Breast epithelium (tissue), 4 donors: ENCODE measurements around the gene CEP68. TPM values are rescaled to one million over a fixed set of nuclear protein-coding genes. Genes with fewer than 3 reads are reported as not detected.

Source experiments
- DNase-seq, 2 donors: peaks; one replicate each; pipeline ENCODE4 v3.0.0-alpha.2; 2019; ENCODE audit warnings: low spot score in 2 of 2
- H3K27ac ChIP-seq, 2 donors: fragments of 200-600 bp; sonication (generic) in 1 of 2; one replicate each; pipeline ENCODE4 v1.5.1; 2016 to 2019; ENCODE audit warnings: mild to moderate bottlenecking in 1 of 2
- H3K27me3 ChIP-seq, 2 donors: fragments of 200-600 bp; sonication (generic) in 1 of 2; one replicate each; pipeline versions ENCODE4 v1.5.1 to v1.6.0; 2017 to 2019; ENCODE audit warnings: control low read depth in 1 of 2, mild to moderate bottlenecking in 1 of 2
- H3K36me3 ChIP-seq: fragments of 200-600 bp; one replicate; pipeline ENCODE4 v1.5.1; 2019
- H3K4me1 ChIP-seq, 2 donors: fragments of 200-600 bp; sonication (generic); one replicate each; pipeline ENCODE4 v1.5.1; 2016 to 2019; ENCODE audit warnings: control low read depth in 1 of 2
- H3K4me3 ChIP-seq, 3 donors: fragments of 200-600 bp; sonication (generic); 1 replicate in 2 of 3; 2 replicates in 1 of 3; pipeline ENCODE4 v1.5.1; 2016 to 2019; ENCODE audit warnings: mild to moderate bottlenecking in 3 of 3, moderate library complexity in 2 of 3
- H3K9me3 ChIP-seq, 2 donors: fragments of 200-600 bp; sonication (generic) in 1 of 2; one replicate each; pipeline ENCODE4 v1.5.1; 2016 to 2019; ENCODE audit warnings: control low read depth in 1 of 2
- CTCF ChIP-seq, 3 donors: fragments of 450-650 bp; IDR thresholded peaks; one replicate each; pipeline ENCODE4 v1.5.1; 2016 to 2017; ENCODE audit warnings: antibody characterized with exemption in 3 of 3, mild to moderate bottlenecking in 3 of 3, moderate library complexity in 3 of 3
- POLR2A ChIP-seq: fragments of 450-650 bp; IDR thresholded peaks from one replicate; pipeline ENCODE4 v1.6.1; 2016; ENCODE audit warnings: antibody characterized with exemption, mild to moderate bottlenecking, moderate library complexity
- POLR2AphosphoS5 ChIP-seq, 3 donors: sonication (generic); formaldehyde crosslinking; IDR thresholded peaks; one replicate each; pipeline ENCODE4 v1.6.1; 2017; ENCODE audit warnings: antibody characterized with exemption in 3 of 3
- intact Hi-C: fragments of 100-400 bp; cut with DNase I; formaldehyde crosslinking; loops from one replicate; pipeline ENCODE4 v1.15.1; 2023; ENCODE audit warnings: low total_unique reads
- total RNA-seq, 3 donors: library from RNA; depleted of rRNA; stranded (reverse); fragments of >200 nt; gene quantifications; one replicate each; pipeline ENCODE4 v1.1.0, GENCODE V29; 2016

The CEP68 gene
- total RNA-seq, 3 donors from 2014 or later: 23.3 to 32.2 (median 25.0) TPM

GRCh38 chr2:65085148-65085547 is 28.9 kb downstream of the CEP68 start:
- intact Hi-C loops: no loop called here
- H3K4me1 ChIP-seq: no peaks in the 10 kb centered on the region

GRCh38 chr2:65092791-65093190 is 36.6 kb downstream of the CEP68 start:
- no peak overlapping the region for H3K27ac ChIP-seq
- no peaks in the 10 kb centered on the region for H3K9me3 ChIP-seq
- TF ChIP-seq POLR2AphosphoS5 (IDR thresholded peaks at IDR 0.05) (no peak), CTCF (IDR thresholded peaks at IDR 0.05) (no peak), POLR2A (no peak)
- H3K36me3 ChIP-seq: no peaks in the 10 kb centered on the region
- H3K27me3 ChIP-seq: no peaks in the 10 kb centered on the region
- no peak overlapping the region for H3K4me3 ChIP-seq
- DNase-seq: no peak
- intact Hi-C loops: no loop called here
- no peaks in the 10 kb centered on the region for H3K4me1 ChIP-seq

More at GRCh38 chr2:65085148-65085547, 28.9 kb downstream of the CEP68 start:
- H3K27me3 ChIP-seq: no peaks in the 10 kb centered on the region
- H3K9me3 ChIP-seq: no peaks in the 10 kb centered on the region
- H3K36me3 ChIP-seq: no peaks in the 10 kb centered on the region
- no peak overlapping the region for H3K27ac ChIP-seq
- no peak for DNase-seq
- no peak overlapping the region for H3K4me3 ChIP-seq
- TF ChIP-seq POLR2A (no peak), POLR2AphosphoS5 (IDR thresholded peaks at IDR 0.05) (no peak), CTCF (IDR thresholded peaks at IDR 0.05) (no peak)

- no peaks in the 10 kb centered on the region for H3K4me1 ChIP-seq
- intact Hi-C loops: no loop called here
- TF ChIP-seq CTCF (IDR thresholded peaks at IDR 0.05) (no peak), POLR2AphosphoS5 (IDR thresholded peaks at IDR 0.05) (no peak), POLR2A (no peak)
- no peak overlapping the region for H3K4me3 ChIP-seq
- H3K36me3 ChIP-seq: no peaks in the 10 kb centered on the region
- DNase-seq: no peak
- no peaks in the 10 kb centered on the region for H3K27me3 ChIP-seq
- no peak overlapping the region for H3K27ac ChIP-seq
- no peaks in the 10 kb centered on the region for H3K9me3 ChIP-seq
Measured at GRCh38 chr2:65093211-65093610, 37.0 kb downstream of the CEP68 start.

- Histone ChIP-seq H3K4me1 (no peaks in the 10 kb centered on the region), H3K9me3 (no peaks in the 10 kb centered on the region), H3K27me3 (no peaks in the 10 kb centered on the region), H3K27ac (no peak overlapping the region), H3K4me3 (no peak overlapping the region), H3K36me3 (no peaks in the 10 kb centered on the region)
- no peak for DNase-seq
- TF ChIP-seq CTCF (IDR thresholded peaks at IDR 0.05) (no peak), POLR2A (no peak), POLR2AphosphoS5 (IDR thresholded peaks at IDR 0.05) (no peak)
- intact Hi-C loops: no loop called here
Measured at GRCh38 chr2:65096948-65097347, 40.7 kb downstream of the CEP68 start.

GRCh38 chr2:65097844-65098243 is 41.6 kb downstream of the CEP68 start:
- no peaks in the 10 kb centered on the region for H3K36me3 ChIP-seq
- no peaks in the 10 kb centered on the region for H3K27me3 ChIP-seq
- no peak for DNase-seq
- no peak overlapping the region for H3K27ac ChIP-seq
- H3K4me1 ChIP-seq: no peaks in the 10 kb centered on the region
- no peaks in the 10 kb centered on the region for H3K9me3 ChIP-seq
- H3K4me3 ChIP-seq: no peak overlapping the region
- TF ChIP-seq POLR2AphosphoS5 (IDR thresholded peaks at IDR 0.05): no peak
- intact Hi-C loops: no loop called here

GRCh38 chr2:65098741-65099140 is 42.5 kb downstream of the CEP68 start:
- Histone ChIP-seq H3K36me3 (no peaks in the 10 kb centered on the region), H3K4me3 (no peak overlapping the region), H3K9me3 (no peaks in the 10 kb centered on the region), H3K27me3 (no peaks in the 10 kb centered on the region), H3K27ac (no peak overlapping the region), H3K4me1 (no peaks in the 10 kb centered on the region)
- intact Hi-C loops: no loop called here
- DNase-seq: no peak
- TF ChIP-seq CTCF (IDR thresholded peaks at IDR 0.05) (no peak), POLR2A (no peak), POLR2AphosphoS5 (IDR thresholded peaks at IDR 0.05) (no peak)
